Stimulated activated CD4-positive, alpha-beta T cell treated with anti-CD3 and anti-CD28 coated beads, TNF-alpha, amount 100 ng/mL, for 4 hours (primary cell): ENCODE measurements around the gene FOXO6.

Experiments used
- DNase-seq, 3 experiments: peaks; one replicate each; pipeline ENCODE4 v3.0.0-alpha.2; 2020; ENCODE audit warnings: low read depth in 3 of 3

Gene FOXO6

DNA sequence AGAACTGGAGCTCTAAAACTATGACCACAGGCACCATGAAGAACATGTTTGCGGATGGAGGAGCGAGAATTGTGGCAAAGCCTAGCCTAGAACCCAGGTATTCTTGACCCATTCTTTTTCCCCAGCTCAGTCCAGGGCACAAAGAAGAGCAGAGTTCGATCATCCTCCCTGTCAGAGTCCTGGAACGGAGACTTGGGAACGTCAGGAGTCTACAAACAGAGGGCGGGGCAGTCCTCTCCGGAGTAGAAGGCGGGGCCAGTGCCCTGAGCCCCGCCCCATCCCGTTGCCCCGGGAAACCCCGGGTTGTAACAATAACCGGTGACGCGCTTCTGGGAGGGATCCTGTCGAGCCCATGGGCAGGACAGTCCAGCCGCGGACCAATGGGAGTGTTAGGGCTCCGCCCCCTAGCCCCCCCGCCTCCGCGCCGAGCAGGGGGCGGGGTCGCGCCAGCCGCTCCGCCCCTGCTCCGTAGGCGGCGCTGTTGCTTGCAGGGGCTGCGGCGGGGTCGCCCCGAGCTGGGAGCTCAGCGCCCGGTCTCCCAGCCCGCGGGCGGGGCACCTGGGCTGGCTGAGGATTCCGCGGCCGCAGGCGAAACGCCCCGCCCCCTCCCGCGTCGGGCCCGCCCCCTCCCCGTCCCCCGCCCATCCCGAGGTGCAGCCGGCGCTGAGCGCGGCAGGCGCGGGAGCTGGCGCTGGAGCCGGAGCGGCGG, at the start of gene FOXO6:
Gene FOXO6 (plus strand): TSS at position 649 of the 709 bp plus-strand sequence.
- DNase-seq, result peak; percentile 80 to 88 (median 87)

DNA sequence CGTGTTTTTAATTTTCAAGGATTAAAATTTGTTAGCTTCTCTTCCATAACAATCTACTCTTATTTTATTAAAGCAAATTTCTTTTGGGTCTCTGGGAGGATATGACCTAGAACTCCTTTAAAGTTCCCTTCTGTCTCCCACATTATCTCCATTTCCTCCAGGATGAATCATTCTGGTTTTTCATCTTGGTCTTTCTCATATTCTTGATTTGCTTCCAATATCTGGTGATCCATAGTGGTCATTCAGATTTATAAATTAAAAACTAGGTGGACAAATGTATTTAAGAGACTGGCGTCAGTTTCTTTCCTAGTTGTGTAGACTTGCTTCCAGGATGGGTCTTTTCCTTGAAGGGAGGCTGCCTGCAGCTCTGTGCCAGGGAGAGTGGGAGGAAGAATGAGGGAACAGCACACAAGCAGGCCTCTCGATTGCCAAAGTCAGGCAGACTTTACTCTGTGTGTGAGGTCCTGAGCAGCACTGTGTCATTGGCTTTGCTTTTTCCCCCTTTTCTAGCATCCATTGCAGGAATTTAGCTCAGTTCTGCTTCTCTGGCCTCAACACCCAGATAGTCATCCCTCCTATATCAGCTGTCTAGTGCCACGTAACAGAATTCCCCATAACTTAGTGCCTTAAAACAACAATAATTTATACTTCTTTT, 48.1 kb upstream of the FOXO6 start:
- no peak for DNase-seq

DNA sequence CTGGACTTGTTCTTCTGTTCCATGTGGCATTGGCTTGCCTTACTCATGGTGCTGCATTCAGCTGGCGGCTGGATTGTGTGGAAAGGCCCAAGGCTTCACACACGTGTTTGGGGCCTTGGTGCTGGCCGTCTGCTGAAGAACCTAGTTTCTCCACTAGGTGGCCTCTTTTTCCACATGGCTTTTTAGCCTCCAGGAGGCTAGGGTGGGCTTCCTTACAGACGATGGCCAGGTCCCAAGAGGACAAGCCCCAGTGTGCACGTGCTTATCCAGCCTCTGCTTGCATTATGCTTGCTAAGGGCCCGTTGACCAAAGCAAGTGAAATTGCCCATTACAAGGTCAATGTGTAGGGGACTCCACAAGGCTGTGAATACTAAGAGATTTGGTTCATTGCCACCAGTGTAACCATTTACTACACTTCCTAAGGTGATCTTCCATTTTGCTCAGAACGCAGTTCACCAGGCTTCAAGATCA, 47.5 kb upstream of the FOXO6 start:
- no peak for DNase-seq

DNA sequence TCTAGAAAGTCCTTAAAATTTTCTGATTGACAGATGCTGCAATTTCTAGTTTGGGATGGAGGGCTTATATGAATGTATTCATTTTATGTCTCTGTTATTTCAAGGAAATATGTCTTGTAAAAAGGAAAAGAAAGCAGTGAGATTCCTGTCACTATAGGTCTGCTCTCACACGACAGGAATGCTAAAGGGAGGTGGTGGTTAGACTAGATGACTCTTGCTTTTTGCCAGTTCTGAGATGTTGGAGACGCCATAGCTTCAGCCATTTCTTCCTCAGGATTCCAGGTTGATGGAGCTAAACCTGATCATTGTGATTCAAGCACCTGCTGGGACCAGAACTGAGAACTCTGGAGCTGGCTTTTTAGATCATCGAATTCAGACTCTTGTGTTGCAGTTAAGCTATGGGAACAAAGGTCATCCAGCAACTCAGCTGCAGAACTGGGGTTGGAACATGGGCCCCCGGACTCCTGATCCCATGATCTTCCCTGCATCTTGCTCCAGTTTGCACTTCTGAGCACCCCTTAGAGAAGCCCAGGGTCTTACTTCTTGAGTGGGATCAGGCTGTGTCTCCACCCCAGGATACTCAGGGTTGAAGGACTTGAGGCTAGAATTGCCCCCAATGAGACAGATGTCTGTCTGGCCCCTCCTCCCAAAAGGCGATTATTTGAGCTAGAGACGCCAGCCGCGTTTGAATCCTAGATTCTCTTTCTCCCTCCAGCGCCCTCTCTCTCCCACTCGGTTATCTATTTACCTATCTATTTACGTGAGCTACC, 46.7 kb upstream of the FOXO6 start:
- DNase-seq, result no peak

DNA sequence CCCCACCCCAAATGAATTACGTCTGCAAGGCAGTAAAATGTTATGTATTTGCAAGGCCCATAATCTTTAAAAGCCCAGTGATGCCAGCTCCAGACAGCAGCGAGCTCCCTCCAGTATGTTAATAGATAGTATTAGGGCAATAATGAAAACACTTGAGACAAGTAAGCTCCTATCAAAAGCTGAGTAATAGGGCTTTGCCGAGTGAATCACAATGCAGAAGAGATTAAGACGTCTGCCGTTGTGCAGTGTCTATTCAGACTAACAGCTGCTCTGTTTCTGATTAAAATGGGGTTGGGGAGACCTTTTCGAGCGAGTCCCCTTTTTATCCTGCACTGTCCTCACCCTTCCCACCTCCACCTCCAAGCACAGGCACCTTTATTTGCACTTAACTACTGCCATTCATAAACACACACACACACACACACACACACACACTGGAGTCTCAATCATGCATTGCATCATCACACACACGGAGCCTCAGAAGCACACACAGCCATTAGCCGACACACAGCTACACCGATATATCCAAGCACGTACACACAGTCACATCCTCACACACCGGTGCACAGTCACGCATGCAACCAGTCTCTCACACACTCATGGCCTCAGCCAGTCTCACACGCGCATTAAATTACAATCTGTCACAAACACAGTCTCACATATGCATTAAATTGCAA, 46.0 kb upstream of the FOXO6 start:
- DNase-seq, result no peak

DNA sequence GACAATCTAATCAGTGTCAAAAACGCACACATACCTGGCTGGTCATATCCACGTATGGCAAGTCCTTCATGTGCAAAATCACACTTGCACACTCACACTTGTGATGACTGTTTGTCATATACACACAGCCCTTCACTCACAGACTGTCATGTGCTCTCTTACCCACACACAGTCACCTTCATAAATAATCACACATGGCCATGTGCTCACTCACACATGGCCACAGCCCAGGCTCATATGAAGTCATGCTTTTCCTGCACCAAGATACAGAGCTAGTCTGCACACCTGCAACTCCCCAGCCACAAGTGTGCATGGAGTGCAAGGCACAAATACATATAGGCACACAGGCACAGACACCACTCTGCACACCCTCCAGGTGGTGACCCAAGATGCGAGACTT, 45.4 kb upstream of the FOXO6 start:
- DNase-seq, result no peak

DNA sequence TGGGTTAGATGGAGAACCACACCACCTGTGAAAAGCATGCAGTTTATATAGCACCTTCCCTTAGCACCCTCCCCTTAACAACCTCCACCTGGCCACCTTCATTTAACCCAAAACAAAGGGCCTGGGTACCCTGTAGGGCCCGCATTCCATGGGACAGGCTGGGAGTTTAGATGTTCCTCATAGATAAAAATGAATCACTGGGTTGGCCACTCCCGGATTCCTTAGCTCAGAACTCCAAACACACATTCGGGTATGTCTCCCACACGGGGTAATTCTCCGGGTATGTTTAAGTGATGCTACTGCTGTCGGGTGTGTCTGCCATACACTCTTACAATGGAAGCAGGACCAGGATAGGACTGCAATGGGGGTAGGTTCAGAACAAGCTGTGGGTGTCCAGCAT, 43.9 kb upstream of the FOXO6 start:
- DNase-seq, result no peak

DNA sequence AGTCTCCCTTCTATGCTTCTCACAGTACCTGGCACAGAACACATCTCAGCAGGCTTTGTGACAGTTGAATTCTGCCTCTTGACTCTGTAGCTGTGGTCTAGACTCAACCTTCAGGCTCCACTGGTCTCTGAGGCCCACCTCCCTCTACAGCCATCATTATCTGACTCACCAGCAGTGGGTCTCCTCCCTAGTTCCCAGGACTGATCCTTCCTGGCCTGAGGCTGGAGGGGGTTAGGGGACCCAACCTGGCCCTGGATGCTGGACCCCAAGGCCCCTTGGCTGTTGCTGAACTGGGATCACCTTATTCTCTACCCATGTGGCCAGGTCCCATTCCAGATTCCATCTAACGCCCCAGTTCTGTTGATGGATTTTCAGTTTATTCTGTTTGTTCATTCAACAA, 43.1 kb upstream of the FOXO6 start:
- DNase-seq, result no peak

DNA sequence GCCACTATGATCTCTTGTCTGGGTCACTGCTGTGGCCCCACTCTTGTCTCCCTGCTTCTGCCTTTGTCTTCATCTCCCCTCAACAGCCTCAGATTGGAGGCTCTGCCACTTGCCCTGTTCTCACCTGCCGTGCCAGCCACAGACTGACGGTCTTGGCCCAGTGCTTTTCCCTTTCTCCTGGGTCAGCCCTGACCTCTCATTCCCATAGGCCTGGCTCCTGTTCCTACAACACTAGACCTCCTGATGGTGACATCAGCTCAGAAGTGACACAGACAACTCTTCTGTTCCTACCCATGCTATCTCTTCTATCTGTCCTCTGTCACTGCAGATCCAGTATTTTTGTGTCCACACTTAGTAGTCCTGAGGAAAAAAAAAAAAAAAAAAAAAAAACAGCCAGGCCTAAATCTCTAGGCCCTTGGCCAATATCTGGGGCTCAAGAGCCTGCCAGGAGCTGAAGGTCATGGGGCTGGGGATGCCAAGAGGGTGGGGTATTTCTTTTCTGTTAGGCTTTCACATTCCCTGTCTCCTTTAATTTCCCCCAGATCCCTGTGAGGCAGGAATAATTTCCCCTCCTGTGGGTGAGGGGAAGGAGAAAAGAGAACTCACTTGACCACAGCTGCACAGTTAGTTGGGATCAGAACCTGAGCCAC, 42.0 kb upstream of the FOXO6 start:
- DNase-seq, result no peak

DNA sequence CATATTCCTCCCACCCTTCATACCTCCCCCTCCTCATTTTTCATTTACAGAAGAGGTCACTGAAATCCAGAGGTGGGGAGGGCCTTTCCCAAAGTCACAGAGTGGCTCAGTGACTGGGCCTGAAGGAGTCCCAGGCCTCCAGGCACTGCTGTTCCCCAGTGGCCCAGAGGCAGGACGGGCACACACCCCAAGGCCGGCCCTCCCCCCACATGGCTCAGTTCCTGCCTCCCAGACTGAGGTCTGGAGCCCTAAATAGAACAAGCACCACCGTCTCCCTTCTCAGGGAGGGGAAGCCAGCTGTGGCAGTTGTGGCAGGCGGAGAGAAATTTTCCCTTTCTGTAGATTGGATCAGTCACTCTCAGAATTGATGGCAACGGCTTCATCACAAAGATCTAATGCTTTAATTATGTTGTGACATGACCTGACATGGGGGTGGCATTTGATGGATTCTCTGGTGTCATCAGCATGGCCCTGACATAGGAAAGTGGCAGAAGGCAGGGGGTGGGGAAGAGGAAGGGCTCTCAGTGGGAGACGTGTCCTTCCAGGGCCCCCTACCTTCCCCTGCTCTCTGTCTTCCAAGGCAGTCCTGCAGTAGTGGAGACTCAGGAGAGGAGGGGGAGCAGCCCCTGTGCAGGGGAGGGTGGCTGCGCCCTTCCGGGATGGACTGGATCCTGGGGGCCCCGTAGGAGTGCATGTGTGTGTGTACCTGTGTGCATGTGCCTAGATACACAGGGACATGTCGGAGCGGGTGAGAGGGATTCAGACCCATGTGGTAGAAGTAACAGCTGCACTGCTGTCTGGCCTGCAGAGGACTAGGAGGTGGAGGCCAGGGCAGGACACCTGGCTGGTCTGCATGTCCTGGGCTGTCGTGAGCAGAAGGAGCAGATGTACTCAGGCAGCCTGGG, 41.2 kb upstream of the FOXO6 start:
- no peak for DNase-seq

DNA sequence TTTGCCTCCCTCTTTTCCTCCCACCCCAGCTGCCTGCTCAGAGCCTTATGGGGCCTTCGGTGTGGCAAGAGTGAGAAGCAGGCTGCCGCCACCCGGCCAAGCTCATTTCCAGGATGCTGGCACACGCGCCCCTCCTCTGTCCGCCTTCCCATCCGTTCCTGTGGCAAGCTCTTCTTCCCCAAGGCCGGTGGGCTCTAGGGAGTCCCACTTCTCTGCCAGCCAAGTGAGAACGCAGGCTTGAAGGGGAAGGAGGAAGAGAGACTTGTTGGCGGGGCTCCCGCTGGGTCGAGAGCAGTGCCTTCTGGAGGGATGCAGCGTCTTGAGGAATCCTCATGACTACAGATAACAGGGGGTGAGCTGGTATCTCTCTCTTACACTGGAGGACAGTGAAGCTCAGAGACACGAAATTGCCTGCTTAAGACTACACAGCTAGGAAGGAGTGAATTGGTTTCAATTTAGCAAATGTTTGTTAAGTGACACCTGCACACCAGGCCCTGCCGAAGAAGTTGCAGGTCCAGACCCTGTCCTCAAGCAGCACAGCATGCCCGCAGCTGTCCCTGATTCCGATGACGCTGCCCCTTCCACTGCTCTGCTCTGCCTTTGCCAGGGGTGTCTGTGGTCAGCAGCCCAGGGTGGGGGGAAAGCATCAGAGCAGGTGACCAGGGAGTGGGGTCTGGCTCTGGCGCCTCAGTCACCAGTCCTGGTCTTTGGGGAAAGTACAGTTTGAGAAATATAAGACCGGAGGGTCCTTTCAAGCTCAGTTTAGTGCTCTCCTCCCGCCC, 40.1 kb upstream of the FOXO6 start:
- no peak for DNase-seq

DNA sequence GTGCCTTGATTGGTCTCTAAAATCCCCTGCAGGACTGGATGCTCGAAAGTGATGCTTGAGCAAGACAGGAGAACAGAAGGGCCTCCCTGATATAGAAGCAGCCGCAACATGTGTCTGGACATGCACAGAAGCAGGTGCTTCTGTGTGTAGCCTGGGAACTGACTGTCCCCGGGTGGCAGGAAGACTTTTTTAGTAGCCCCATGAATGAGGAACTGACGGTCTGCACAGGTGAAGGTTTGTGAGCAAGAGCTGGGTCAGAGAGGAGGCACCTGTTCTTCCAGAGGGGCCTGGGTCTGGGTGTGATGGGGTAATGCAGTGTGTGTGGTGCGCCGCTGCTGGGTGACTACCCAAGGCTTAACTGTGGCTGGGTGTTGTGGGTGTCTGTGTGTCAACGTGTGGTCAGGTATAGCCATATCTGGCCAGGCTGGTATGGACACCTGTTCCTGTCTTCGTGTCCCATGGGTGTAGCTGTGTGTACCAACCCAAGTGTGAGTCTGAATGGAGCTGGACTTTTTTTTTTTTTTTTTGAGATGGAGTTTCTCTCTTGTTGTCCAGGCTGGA, 39.1 kb upstream of the FOXO6 start:
- no peak for DNase-seq

DNA sequence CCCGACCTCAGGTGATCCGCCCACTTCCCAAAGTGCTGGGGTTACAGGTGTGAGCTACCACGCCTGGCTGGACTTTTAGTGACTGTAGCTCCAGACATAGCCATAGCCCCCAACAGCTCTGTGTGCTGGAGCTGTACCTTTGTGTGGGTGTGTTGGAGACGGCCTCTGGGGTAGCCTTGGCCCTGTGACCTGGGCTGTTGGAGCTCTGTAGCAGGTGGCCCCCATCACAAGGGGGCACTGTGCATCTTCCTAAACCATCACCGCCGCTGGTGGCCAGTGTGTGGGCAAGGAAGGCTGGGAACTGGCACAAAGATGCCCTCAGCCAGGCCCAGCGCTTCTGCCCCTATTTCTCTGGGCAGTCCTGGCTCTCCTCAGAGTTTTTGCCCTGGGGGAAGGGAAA, 38.4 kb upstream of the FOXO6 start:
- DNase-seq, result no peak

DNA sequence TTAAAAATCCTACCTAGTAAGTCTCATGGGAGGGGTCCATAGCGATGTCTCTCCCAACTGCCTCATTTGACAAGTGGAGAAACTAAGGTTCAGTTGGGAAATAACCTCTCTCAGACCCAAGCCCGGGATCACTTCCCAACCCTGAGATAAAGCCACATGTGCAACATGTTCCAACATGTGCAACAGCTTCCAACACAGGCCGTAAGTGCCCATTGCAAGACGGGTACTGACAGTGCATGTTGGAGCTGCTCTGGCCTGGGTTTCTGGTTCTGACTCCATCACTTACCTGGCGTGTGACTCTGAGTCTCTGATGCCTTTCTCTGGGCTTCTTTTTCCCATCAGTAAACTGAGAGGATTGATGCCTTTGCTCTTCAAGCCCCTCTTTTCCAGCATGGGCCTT, 38.0 kb upstream of the FOXO6 start:
- DNase-seq, result no peak

DNA sequence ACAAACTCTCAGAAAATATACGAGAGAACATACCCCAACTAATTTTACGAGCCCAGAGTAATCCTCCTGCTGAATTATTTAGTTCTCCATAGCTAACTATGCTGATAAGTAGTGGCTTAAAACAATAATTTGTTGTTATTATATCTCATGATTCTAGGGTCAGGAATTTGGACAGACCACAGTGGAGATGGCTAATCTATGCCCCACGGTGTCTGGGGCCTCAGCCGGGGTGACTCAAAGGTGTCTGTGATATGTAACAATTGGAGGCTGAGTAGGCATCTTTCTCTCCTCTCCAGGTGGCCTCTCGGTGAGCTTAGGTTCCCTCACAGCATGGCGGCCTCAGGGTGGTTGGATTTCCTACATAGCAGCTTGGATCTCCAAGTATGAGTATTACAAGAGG, 35.4 kb upstream of the FOXO6 start:
- no peak for DNase-seq

DNA sequence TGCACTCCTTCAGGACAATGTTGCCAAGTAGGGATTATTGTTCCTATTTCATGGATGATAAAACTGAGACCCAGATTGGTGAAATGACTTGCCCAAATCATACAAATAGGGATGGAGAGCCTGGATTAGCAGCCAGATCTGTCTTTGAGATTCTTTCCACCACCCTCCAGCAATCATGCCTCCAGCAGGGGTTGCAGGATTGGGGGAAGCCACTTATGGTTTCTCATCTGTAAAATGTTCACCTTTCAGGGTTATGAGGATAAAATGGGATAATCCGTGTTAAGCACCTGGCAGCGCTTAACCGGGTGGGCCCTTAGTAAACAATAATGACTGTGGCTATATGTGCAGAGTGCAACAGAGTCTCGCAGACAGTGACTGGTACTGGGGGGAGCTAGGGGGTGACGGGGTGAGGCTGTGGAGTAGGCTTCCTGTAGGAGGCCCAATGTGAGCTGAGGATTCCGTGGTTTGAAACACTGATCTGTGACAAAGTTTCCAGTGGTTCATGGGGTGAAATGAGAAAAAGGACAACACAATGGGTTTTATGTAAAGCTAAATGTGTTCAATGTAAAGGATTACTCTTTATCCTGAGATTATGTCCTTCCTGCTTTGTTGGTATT, 33.7 kb upstream of the FOXO6 start:
- no peak for DNase-seq

DNA sequence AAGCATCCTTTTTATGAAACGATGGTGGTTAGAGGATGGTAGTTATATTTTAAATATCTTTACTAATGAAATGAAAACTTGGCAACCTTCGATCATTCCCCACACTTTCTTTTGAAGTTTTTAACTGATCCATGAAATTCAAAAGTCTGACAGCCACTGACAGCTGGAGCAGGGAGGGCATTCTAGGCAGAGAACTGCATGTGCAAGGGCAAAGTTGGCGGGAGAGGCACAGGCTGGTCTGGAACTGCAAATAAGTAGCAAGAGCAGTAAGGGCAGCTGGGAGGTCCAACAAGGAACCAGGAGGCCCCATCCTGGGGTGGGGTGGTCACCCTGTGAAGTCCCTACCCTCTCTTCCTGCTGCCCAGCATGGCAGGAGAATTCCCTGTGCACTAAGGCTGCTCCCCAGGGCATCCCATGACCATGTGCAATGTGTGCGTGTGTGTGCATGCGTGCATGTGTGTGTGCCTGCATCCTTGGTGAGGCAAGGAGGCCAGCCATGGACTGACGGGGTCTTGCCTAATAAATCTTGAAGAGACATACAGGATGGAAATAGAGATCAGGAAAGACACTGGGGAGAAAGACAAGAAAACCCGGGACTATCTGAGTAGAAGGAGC, 33.1 kb upstream of the FOXO6 start:
- DNase-seq, result no peak

DNA sequence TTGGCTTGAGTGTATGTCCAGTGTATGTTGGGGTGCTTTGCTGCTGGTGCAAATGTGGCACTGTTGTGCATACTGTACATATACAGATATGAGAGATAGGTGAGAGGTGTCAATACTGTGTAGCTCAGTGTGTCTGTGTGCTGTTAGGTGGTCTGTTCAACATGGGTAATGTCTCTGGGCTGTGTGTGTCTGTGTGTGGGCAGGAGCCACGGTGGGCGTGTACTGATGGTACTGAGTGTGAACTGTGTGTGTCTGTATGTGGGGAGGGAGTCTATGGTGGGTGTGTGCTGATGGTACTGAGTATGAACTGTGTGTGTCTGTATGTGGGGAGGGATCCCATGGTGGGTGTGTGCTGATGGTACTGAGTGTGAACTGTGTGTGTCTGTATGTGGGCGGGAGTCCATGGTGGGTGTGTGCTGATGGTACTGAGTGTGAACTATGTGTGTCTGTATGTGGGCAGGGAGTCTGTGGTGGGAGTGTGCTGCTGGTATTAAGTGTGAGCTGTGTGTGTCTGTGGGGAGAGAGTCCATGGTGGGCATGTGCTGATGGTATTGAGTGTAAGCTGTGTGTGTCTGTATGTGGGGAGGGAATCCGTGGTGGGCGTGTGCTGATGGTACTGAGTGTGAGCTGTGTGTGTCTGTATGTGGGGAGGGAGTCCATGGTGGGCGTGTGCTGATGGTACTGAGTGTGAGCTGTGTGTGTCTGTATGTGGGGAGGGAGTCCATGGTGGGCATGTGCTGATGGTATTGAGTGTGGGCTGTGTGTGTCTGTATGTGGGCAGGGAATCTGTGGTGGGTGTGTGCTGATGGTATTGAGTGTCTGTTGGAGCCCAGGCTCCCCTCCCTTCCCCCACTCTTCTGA, 32.2 kb upstream of the FOXO6 start:
- DNase-seq, result no peak
